PC-3 (cell line): ENCODE measurements around the gene GGACT. TPM values are rescaled to one million over a fixed set of nuclear protein-coding genes. Genes with fewer than 3 reads are reported as not detected.

Experiments used
- ATAC-seq: fragments of 200-7000 bp; cut with Tn5 transposase; 2 replicates; pipeline ENCODE4 v1.9.1; 2020; ENCODE audit warnings: mild to moderate bottlenecking, moderate library complexity
- BruUV-seq: library from RNA; stranded (reverse); fragments of 400-500 nt; replicated peaks from 2 replicates; lab custom pipeline; 2021; lab: Mats Ljungman, UMichigan
- CTCF ChIA-PET: fragments of 300-600 bp; sonication (Branson Sonifier 250); formaldehyde crosslinking; loops from one replicate; lab custom pipeline; 2022; ENCODE audit warnings: antibody characterized with exemption; lab: Charles Lee
- POLR2A ChIA-PET: fragments of 300-600 bp; sonication (Branson Sonifier 250); formaldehyde crosslinking; loops from one replicate; lab custom pipeline; 2022; ENCODE audit warnings: antibody characterized with exemption; ENCODE audit not compliant: unreplicated experiment; lab: Charles Lee
- DNase-seq: peaks from one replicate; pipeline ENCODE4 v3.0.0-alpha.2; 2015
- H2AFZ ChIP-seq: fragments of 300-600 bp; sonication (generic); 2 replicates; pipeline ENCODE4 v1.6.0; 2016; ENCODE audit warnings: antibody characterized with exemption, low read length
- H3F3A ChIP-seq: fragments of 300-600 bp; sonication (generic); one replicate; pipeline ENCODE4 v1.6.0; 2017; ENCODE audit warnings: antibody characterized with exemption, low read length, control low read depth, mild to moderate bottlenecking; ENCODE audit not compliant: unreplicated experiment
- H3K27ac ChIP-seq: fragments of 300-600 bp; sonication (generic); 2 replicates; pipeline ENCODE4 v1.5.1; 2016; ENCODE audit warnings: mild to moderate bottlenecking, low read length
- H3K27me3 ChIP-seq: fragments of 300-600 bp; sonication (generic); 2 replicates; pipeline ENCODE4 v1.6.1; 2016; ENCODE audit warnings: low read length, mixed read lengths
- H3K36me3 ChIP-seq: fragments of 300-600 bp; sonication (generic); 2 replicates; pipeline ENCODE4 v1.6.1; 2016; ENCODE audit warnings: low read depth, mixed run types, low read length, mixed read lengths
- H3K4me1 ChIP-seq: fragments of 300-600 bp; sonication (generic); 2 replicates; pipeline ENCODE4 v1.5.1; 2016; ENCODE audit warnings: low read length; ENCODE audit not compliant: insufficient read depth
- H3K4me2 ChIP-seq: fragments of 300-600 bp; sonication (generic); 2 replicates; pipeline ENCODE4 v1.6.0; 2016; ENCODE audit warnings: low read length
- H3K4me3 ChIP-seq: fragments of 300-600 bp; sonication (generic); 2 replicates; pipeline ENCODE4 v1.5.1; 2016; ENCODE audit warnings: mild to moderate bottlenecking, low read length, mixed read lengths
- H3K79me2 ChIP-seq: fragments of 300-600 bp; sonication (generic); 2 replicates; pipeline ENCODE4 v1.6.1; 2017; ENCODE audit warnings: low read length, mixed read lengths
- H3K9ac ChIP-seq: fragments of 300-600 bp; sonication (generic); 2 replicates; pipeline ENCODE4 v1.6.0; 2016; ENCODE audit warnings: mild to moderate bottlenecking, low read length
- H3K9me2 ChIP-seq: fragments of 300-600 bp; sonication (generic); replicated peaks from 2 replicates; pipeline ENCODE4 v1.6.1; 2016; ENCODE audit warnings: mixed run types, low read length, mixed read lengths
- H3K9me3 ChIP-seq: fragments of 300-600 bp; sonication (generic); 2 replicates; pipeline ENCODE4 v1.6.1; 2016; ENCODE audit warnings: low read length, mixed read lengths
- H4K20me1 ChIP-seq: fragments of 300-600 bp; sonication (generic); 2 replicates; pipeline ENCODE4 v1.6.1; 2016; ENCODE audit warnings: low read length, mixed read lengths
- EZH2 ChIP-seq: fragments of 300-600 bp; sonication (generic); IDR thresholded peaks from one replicate; pipeline ENCODE4 v1.6.1; 2017; ENCODE audit warnings: antibody characterized with exemption, mild to moderate bottlenecking, low read length; ENCODE audit not compliant: unreplicated experiment
- EZH2phosphoT487 ChIP-seq: fragments of 300-600 bp; sonication (generic); IDR thresholded peaks from 2 replicates; pipeline ENCODE4 v1.6.1; 2018; ENCODE audit warnings: mild to moderate bottlenecking, antibody characterized with exemption, low read length, borderline replicate concordance
- intact Hi-C: fragments of 100-400 bp; cut with micrococcal nuclease; formaldehyde crosslinking; loops from 2 replicates; pipeline ENCODE4 v1.9.0; 2023
- total RNA-seq: library from RNA; depleted of rRNA; stranded (reverse); fragments of >200 nt; gene quantifications from 2 replicates; pipeline ENCODE4 v1.2.3, GENCODE V29; 2014
- TF ChIP-seq, protein P1 (sequence below): fragments of 300-600 bp; sonication (generic); conservative IDR thresholded peaks from 2 replicates; pipeline ENCODE4 v1.5.1; 2017; ENCODE audit warnings: antibody characterized with exemption, low read depth, mild to moderate bottlenecking, low read length

Gene GGACT
- total RNA-seq, 1 experiment from 2014 or later = 0.77 TPM

DNA sequence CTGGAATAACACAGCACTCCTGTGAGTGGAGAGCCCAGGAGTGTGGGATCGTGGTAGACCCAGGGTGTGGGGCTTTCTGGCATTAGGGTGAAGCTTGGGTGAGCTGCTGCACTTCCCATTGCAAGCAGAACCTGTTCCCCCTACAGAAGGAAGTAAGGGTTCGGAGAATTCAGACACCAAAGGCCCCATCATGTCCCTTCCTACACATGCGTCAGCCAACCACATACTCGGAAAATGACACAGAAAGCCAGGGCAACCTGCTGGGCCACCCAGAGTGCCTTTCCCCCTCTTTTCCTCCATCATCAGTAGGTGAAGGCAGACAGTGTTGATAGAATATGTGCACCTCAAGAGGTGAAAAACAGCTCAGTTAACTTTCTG lies 42.9 kb downstream of the GGACT start:
- no peak overlapping the region for H3K9ac ChIP-seq
- H3K4me2 ChIP-seq = no peak overlapping the region
- H3K36me3 ChIP-seq = no peaks in the 10 kb centered on the region
- ATAC-seq (no peak), DNase-seq (no peak)
- ChIA-PET CTCF (no interaction called here), POLR2A (no interaction called here)
- H3K27ac ChIP-seq = no peak overlapping the region
- no TSS peak for BruUV-seq
- no peak overlapping the region for H3K4me3 ChIP-seq
- no peak overlapping the region for H2AFZ ChIP-seq
- intact Hi-C loops = no loop called here
- H4K20me1 ChIP-seq = no peaks in the 10 kb centered on the region
- H3K9me3 ChIP-seq = no peaks in the 10 kb centered on the region
- no peaks in the 10 kb centered on the region for H3F3A ChIP-seq
- TF ChIP-seq, protein P1, sequence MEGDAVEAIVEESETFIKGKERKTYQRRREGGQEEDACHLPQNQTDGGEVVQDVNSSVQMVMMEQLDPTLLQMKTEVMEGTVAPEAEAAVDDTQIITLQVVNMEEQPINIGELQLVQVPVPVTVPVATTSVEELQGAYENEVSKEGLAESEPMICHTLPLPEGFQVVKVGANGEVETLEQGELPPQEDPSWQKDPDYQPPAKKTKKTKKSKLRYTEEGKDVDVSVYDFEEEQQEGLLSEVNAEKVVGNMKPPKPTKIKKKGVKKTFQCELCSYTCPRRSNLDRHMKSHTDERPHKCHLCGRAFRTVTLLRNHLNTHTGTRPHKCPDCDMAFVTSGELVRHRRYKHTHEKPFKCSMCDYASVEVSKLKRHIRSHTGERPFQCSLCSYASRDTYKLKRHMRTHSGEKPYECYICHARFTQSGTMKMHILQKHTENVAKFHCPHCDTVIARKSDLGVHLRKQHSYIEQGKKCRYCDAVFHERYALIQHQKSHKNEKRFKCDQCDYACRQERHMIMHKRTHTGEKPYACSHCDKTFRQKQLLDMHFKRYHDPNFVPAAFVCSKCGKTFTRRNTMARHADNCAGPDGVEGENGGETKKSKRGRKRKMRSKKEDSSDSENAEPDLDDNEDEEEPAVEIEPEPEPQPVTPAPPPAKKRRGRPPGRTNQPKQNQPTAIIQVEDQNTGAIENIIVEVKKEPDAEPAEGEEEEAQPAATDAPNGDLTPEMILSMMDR = no peak
- no peak for TF ChIP-seq EZH2phosphoT487
- no peak for TF ChIP-seq EZH2
- no peaks in the 10 kb centered on the region for H3K27me3 ChIP-seq
- no peaks in the 10 kb centered on the region for H3K9me2 ChIP-seq
- H3K79me2 ChIP-seq = no peaks in the 10 kb centered on the region
- H3K4me1 ChIP-seq = no peaks in the 10 kb centered on the region

DNA sequence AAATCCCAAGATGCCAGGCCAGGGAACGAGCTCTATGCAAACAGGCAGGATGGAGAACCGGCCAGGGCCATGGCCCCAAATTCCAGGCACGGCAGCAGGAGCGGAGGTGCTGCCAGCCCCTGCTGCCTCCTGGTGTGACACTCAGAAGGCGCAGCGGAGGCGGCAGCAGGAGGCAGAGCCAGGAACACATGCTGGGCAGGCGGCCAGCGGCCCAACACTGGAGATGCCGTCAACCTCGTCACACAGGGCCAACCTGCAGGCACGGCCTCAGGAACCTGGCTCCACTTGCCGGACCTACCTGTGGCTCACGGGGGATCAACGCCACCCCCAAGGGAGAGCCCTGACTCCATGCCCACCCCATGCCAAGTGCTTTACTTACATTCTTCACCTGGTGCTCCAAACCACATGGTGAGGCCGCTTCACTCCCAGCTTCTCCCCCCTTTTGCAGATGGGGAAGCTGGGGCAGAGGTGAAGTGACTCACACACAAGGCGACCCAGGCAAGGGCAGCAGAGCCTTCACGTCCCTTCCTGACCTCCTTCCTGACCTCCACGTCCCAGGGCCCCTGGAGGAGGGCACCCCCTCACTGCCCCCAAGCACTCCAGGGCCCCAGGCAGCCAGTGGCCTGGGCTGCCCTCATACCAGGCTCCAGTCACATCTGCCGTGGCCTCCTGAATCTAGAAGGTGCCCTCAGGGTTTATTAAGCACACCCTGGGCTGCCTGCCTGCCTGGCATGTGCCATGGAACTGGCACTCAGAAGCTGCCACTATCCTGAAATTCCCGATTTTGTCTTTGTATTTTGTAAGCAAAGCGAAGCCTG lies 43.5 kb downstream of the GGACT start:
- no TSS peak for BruUV-seq
- ATAC-seq = no peak
- Histone ChIP-seq H2AFZ (no peak overlapping the region), H3K4me1 (no peaks in the 10 kb centered on the region), H3K79me2 (no peaks in the 10 kb centered on the region), H3K27ac (no peak overlapping the region), H3K9ac (no peak overlapping the region), H3K4me3 (no peak overlapping the region), H3K27me3 (no peaks in the 10 kb centered on the region), H3F3A (no peaks in the 10 kb centered on the region), H3K9me2 (no peaks in the 10 kb centered on the region), H3K9me3 (no peaks in the 10 kb centered on the region), H3K36me3 (no peaks in the 10 kb centered on the region), H3K4me2 (no peak overlapping the region), H4K20me1 (no peaks in the 10 kb centered on the region)
- DNase-seq = no peak
- intact Hi-C loops = no loop called here
- TF ChIP-seq, protein P1 = no peak
- TF ChIP-seq EZH2phosphoT487 (no peak), EZH2 (no peak)
- ChIA-PET CTCF (no interaction called here), POLR2A (no interaction called here)
